Activated CD8-positive, alpha-beta memory T cell treated with anti-CD3 and anti-CD28 coated beads for 4 hours (primary cell): ENCODE measurements around the gene CDK15.
"Not testable (repeated sequence)": the region's sequence is repeated elsewhere in the genome, so short reads cannot be mapped to it uniquely, and the experiment has no call there.

Source experiments
- DNase-seq, 2 donors: peaks; one replicate each; pipeline ENCODE4 v3.0.0-alpha.2; 2020; ENCODE audit warnings: low read depth in 2 of 2

CDK15 gene

DNA sequence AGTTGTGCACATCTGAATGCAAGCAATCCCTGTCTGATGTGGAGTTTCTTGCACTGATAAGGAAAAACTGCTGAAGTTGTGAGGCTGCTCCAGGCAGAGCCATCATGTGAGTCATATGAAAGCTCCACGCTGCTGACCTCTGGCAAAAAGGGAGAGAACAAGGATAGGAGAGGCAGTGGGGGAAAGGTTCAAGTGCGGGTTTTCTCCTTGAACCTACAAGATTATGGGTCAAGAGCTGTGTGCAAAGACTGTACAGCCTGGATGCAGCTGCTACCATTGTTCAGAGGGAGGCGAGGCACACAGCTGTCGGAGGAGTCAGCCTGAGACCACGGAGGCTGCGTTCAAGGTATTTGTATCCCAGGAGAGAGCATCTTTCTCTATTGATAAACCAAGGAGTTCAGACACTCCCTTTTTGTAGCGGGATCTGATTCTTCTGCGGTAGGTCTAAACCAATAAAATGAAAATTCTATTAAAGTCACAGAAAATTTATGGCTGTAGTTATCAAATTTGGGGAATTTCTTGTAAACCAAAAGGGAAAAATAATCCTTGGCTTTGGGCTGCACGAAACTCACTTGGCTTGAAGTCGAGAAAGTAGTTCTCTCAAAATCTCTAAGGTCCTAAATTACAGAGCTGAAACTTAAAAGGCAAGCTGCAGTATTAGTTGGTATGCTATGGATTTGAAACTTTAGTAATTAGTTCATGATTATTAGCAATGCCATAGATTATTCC lies at the start of gene CDK15:
TSS of gene CDK15 (plus strand) at position 96 of the 729 bp plus-strand sequence. CDS start at position 224, 128 bp downstream.
- DNase-seq: no peak

DNA sequence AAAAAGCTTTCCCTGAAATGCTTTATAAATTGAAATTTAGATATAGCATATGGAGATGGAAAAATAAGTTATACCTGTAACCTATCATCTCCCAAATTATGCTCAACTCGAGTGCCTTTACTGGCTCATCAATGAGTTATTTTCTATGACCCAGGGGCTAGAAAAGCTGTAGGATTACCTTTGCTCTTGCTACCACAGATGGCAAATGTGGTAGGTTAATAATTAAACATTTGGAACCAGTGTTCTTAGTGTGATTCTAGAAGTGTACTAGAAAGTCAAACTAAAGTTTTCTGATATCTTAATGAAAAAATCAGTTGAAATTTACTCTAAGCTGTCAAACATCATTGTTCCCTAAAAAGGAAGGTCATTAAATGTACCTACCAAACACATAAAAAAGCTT lies 48.1 kb upstream of the CDK15 start:
- no peak for DNase-seq

DNA sequence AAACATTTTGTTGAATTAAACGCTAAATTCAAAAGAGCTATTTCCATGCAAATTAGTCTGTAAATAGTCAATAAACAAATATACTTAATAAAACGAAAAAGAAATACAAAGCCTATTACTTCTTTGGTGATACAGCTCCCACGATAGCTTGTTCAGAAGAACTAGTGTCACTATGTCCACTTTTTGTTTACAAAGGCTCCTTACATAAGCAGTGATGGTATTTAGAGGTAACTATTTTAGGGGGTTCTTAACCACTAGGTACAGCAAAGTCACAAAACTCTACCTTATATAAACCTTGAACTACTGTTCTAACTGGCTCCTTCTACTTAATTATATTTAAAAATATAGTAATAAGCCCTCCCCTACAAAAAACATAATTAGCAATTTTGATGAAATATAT lies 47.5 kb upstream of the CDK15 start:
- DNase-seq: no peak

DNA sequence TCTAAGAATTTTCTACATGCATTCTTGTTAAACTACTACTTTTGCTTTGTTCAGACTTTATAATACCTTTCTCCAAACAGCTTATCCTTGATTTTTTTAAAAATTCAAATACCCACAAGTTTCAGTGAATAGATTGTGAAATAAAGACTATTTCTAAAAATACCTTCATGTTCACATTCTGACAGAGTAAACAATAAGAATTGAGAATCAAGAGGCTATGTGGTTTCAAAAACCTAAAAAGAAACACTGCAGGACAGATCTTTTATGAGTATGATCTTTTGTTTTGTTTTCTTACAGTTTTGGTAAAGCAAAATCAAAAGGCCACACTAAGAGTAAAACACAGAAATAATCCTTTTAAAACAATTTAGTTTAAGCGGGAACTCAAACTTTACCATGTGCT lies 46.8 kb upstream of the CDK15 start:
- DNase-seq: no peak

DNA sequence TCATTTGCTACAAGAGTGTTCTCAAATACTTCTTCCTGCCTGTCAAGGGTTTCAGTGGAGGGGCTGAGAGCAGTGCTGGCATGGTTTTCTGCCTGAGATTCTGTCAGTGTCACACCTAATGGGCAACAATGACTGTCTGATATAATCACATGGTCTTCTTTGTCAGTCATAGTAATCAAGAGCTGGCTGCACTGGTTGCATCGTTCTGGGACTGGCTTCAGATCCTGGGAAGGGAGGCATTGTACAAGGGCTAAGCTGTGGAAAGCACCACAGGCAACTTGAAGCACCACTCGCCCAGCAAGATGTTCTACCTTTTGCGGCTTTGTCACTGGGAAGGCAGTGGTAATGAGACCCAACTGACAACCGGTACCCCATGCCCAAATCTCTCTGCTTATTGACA lies 45.2 kb upstream of the CDK15 start:
- no peak for DNase-seq

DNA sequence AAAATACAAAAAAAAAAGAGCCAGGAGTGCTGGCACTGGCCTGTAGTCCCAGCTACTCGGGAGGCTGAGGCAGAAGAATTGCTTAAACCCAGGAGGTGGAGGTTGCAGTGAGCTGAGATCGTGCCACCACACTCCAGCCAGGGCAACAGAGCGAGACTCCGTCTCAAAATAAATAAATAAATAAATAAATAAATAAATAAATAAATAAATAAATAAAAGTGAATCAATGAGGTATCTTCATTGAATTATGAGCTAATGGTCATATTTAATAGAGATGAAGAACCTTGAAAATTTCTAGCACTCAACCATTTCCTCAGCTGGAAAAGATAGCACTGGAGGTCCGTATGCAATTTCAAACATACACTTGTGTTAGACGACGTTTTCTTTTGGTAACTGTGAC lies 41.9 kb upstream of the CDK15 start:
- not testable (repeated sequence) for DNase-seq

DNA sequence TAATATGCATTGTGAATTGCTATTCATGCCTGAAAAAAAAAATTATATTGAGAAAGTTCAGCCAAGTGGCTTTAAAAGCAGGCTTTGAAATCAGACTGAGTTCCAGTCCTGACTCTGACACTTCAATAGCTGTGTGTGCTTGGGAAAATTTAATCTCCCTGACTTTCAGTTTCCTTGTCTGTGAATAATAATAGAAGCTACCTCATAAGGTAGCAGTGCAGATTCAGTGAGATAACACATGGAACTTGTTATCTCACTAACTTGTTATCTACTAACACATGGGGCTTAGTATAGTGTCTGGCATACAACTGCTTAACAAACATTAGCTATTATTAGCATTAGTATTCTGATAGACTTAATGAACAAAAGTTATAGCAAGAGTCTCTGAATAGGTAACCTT lies 40.5 kb upstream of the CDK15 start:
- DNase-seq: no peak

DNA sequence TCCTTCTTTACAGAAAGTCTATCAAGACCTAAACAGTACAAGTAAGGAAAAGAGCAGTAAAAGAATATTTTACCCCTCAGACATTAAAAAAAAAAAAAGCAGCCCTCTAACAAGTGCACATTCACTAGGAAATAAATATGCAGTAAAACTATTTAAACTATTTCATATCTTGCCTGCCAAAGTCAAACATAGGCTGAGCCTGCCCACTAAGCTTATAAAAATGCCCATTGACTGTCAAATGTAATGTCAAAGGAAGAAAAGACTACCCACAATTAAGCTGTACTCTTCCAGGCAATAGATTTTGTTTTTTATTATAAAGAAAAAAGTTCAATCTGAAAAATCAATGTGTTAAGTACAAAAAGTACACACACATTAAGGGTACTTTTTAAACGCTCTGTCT lies 37.4 kb upstream of the CDK15 start:
- no peak for DNase-seq

DNA sequence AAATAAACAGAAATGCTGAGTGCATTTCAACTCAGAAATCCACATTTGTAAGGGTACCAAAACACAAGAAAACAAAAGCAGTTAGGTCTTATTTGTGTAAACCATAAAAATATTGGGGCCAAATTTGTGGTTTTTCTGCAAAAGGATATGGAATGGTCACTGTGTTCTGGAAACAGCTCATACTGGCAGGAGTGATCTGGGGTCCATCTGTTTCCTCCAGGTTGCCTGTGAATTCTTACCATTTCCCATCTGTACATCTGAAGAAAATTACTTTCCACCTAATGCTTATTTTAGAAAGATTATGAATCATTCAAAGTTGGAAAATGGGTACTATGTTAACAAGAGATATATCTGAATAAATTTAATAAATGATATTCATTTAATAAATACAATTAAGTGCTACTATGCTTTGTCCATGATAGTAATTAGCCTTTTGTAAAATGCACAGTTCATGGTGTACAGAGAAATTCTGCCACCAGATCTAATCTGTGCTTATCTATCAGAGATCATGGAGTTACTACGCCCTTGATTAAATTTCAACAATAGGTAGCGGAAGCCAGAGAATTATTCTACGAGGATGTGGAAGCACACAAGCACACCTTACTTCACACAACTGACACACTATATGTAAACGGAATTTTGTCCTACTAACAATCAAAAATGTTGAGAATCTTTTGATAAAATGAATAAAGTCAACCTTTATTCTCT lies 36.5 kb upstream of the CDK15 start:
- DNase-seq: no peak

DNA sequence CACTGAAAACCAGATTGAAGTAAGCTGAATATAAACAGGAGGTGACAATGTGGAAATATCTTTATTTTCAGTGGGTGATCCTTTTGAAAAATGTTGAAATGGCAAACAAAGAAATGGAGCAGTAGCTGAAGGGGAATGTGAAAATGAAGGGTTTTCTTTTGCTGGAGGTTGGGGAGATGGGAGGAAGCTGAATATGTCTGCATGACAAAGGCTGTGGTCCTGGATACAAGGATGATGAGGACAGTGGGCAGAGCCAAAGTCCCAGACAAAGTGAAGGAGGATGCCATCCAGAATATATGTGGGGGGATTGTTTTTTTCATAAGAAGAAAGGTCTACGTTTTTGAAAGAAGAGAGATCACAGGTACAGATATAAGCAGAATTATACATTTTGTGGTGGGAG lies 32.3 kb upstream of the CDK15 start:
- DNase-seq: no peak

DNA sequence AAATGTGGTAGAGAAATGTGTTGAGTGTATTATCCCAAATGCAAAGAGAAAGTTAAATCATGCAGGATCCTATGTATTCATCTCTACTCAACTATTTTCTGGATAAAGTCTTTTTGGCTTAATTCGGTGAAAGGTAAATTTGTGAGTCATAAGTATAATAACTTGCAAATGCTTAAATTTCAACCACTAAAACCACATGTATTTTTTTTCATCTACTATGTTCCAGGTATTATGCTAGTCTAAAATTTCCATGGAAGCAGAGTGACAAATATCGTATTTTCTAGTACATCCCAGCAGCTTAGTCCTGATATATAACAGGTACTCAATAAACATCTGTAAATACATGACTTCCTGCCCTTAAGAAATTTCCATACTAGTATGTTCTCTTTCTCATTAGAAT lies 31.8 kb upstream of the CDK15 start:
- DNase-seq: no peak

DNA sequence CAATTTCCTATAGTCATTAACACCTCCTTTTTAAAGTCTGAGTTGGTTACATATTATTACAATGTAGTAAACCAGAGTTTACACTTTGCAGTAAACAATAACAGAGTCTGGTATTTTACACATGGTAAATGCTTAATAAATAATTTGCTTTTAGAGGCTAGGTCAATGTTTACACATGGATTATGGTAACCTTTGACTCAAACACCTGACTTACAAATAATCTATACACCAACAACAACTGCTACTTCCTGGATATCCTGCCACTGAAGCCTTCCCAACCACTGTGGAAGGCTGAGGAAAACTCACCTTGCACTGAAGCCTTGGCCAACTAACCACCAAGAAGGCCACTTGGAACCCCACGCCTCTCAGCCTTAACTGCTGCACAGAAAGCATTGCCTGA lies 31.0 kb upstream of the CDK15 start:
- DNase-seq: no peak

DNA sequence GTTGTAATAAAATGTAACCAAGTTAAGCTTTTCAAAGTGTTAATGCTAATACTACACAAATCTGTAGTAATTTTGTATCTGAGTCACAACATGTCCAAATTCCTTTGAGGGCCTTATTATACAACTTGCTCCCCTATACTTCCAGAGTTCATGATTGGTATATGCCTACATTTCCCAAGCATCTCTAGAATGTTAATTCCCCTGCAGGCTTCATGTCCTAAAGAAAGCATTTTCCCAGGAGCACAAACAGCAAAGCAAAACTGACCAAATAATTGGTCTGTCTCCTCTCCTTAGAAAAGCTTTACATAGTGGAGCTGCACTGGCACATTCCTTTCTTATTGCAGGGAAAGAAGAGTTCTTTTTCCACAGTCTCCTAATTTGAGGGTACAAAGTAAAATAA lies 29.3 kb upstream of the CDK15 start:
- no peak for DNase-seq

DNA sequence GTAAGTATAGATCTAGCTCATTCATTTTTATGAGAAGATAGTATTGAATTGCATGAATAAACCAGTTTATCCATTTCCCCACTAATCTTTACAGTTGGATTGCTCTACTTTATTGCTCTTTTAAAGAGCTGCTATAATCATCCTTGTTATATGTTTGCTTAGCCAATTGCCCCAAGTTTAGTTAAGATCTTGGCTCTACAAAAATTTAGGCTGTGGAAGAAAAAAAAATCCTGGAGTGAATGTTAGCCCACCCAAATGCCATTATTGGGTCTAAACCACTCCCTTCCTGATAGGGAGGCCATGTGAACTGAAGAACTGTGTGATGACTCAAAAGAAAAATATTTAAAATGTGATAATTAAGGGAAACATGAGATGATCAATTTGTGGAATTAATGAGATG lies 28.5 kb upstream of the CDK15 start:
- DNase-seq: no peak

DNA sequence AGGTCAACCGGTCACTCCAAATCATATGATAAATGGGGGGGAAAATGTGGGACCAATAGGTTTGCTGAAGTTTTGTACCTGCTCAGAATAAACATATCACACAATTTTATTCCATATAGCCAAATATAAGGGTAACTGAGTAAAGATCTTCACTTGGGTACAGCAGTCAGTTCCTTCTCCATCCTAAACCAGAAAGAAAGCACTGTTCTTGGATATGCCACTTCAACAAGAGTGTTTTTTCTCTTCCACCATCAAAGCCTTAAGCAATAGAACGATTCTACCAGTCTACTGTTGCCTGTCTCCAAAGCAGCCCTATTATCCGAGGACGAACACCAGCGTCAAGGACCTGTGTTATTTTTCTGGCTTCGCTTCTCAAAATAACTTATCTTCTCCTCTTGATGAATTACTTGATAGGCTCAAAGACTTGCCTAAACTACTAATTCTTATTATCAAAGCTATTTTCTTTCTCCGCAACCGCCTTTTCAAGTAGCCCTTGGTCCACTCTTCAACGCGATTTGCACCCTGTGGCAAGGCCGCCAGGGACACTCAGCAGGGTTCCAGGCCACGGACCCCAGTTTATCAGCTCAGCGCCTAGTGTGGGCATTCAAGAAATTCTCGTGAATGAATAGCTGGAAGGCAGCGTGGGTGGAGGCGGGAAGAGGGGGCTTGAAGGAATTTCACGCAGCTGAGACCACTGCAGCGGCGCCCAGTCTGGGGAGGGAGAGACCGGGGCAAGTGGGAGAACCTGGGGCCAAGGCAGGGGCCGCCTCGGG lies 26.2 kb upstream of the CDK15 start:
- no peak for DNase-seq

DNA sequence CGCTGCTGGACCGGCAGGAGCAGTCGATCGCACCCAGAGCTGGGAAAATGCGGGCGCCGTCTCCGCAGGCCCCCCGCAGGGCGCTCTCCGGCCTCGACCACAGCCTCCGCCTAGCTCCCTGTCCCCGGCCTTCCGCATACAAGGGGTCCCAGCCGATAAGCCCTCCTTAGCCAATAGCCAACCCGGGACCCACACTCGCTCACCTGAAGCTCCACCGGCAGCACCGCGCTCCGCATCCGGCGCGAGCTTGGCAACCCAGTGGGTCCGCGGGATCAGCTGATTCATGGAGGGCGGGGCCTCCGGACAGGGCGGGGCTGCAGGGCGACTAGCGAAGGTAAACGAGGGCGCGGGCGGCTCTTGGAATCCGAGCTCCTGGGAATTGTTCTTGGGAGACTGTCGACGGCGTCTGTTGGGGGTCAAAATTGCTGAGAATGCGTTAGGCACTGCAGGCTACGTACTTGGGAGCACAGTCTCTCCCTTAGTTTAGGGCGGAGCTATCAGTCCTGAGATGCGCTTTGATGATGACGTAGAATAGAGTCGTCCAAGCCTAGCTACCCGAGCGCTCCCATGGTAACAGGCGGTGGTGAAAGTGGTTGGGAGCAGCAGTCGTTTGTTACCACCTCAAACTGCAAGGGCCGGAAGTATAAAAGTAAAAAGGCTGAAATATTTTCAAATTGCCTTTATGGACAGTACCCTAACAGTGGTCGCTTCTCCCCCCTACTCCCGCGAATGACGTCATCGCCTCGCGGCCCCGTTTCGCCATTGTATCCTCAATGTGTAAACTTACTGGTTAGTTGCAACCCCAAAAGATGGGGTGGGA lies 25.5 kb upstream of the CDK15 start, which contains the start of gene ALS2:
TSS of gene ALS2 (minus strand) at position 260 of the 820 bp plus-strand sequence. CDS start 12,048 bp downstream, outside the sequence.
- peak; percentile 86 to 87 for DNase-seq

DNA sequence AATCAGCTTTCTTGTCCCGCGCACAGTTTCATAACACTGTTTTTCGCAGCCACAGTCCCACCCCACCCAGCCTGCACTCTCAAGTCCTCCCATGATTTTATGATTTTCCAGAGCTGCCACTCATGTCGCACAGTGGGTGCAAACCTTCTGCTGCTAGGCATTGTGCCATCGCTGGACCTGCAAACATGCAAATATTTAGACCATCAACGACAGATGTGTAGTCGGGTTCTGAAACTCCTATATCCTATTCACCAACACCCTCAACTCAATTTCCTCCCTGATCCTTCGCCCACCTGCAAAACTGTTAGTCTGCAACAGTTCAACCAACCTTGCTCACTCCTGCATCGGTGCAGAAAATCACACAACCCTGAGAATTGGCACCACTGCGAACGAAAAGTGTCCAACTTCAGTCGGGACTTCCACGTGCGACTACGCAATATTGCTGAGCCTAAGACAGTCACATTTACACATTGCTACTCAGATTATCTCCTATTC lies 24.7 kb upstream of the CDK15 start:
- no peak for DNase-seq

DNA sequence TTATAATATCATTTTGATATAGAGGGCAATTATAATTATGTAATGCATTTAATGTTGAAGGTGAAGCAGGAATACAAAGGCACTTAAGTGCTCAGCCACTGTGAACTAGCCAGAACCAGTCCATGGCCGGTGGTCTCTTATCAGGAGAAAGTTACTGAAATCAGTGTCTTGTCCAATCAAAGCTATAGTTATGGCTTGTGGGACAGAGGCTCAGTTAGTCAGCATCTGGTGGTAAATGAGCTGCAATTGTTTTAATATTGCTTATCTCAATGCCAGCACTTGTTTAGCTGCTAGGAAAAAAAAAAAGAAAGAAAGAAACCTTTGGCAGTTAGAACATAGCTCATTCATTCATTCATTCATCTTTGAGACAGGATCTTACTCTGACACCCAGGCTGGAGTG lies 21.8 kb upstream of the CDK15 start:
- DNase-seq: no peak

DNA sequence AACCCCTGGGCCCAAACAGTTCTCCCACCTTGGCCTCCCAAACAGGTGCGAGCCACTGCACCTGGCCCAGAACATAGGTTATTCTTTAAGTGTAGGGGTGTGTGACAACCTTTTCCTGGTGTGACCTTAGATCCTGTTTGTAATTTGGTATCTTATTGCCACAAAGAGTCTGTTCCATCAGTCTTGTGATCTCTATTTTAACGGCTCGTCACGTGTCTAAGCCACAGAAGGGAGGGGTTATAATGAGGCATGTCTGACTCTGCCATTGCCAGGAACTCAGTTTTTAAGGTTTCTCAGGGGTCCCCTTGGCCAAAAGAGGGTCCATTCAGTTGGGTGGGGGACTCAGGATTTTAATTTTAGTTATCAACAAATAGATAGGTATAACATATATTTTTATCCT lies 21.2 kb upstream of the CDK15 start:
- no peak for DNase-seq

DNA sequence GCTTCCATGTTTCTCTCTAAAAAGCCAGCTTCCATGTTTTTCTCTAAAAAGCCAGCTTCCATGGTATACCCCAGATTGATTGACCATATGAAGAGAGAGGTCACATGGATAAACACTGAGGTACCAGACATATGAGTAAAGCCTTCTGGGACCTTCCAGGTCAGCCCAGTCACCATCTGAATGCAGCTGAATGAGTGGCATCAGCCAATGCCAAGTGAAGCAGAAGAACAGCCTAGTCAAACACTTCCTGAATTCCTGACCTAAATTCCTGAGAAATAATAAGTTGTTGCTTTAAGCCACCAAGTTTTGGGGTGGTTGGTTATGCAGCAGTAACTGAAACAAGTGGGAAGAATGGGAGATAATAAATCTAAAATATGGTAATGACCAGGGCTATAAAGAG lies 19.9 kb upstream of the CDK15 start:
- no peak for DNase-seq

DNA sequence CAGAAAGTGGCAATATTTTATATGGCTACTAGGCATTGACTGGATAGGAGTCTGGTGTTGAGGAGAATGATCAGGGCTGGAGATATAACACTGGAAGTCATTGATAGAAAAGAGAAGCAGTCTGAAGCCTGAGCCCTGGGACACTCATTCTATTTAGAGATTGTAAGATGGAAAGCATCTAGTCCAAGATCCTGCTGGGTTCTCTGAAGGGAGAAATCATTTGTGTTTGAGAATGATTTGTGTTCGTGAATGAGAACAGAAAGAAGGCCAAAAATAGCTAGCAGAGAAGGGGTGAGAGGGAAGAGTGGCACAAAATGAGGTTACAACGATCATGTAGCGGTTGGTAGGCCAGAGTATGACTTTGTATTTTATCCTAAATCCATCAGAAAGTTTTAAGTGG lies 18.0 kb upstream of the CDK15 start:
- DNase-seq: no peak

DNA sequence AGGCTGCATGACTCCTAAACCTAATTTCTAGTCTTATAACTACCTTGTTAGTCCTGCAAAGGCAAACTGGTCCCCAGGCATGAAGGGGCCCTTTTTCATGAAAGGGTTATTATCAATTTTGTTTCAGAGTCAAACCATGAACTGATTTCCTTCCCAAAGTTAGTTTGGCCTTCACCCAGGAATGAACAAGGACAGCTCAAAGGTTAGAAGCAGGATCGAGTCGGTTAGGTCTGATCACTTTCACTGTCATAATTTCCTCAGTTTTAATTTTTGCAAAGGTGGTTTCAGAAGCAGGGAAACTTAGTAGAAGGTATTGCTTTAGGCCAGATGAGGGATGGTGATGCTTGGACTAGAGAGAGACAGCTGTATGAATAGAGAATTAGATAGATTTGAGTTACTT lies 16.9 kb upstream of the CDK15 start:
- DNase-seq: no peak
